ENCODE results near the gene PARVA.

Gene PARVA

DNA sequence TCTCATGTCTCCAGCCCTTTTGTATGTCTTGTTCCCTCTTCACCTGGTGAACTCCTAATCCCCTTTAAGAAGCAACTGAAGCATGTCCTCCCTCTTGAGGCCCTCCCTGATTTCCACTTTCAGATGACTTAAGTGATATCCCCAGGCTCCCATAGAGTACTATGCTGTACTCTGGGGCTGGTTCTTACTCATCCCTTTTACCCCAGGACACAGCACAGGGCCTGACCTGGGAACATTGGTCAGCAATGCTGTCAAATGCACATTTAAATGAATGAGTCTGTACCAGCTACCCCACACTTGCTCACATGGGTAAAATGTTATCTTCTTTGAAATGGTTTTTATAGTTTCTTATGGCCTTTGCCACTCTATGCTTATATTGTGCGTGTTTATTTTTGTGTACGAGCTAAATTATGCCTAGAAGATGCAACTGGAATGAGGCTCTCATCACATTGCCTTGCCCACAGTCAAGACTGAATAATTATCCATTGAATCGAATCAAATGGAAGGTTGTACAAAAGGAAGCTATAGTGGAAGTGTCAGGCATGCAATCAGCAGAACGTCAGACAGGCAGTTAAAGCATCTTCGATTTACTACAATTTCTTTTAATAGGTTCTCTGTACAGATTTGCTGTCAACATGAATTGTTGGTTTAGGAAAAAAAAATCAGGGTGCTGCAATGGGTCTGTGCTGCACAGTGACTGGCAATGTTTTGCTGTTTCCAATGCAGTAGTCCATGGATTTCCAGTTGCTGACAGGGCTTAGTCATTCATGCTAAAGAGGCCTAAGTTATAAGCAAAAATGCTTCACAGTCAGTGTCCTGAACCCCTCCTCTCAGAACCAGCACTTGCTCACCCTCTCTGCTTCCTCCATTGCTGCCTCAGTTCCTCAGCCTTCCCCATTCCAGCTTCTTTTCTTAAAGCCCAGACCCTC, 79.5 kb downstream of the PARVA start:
- no peak for DNase-seq (ENCODE audit: low read depth in 4 of 4, low spot score in 1 of 4)

DNA sequence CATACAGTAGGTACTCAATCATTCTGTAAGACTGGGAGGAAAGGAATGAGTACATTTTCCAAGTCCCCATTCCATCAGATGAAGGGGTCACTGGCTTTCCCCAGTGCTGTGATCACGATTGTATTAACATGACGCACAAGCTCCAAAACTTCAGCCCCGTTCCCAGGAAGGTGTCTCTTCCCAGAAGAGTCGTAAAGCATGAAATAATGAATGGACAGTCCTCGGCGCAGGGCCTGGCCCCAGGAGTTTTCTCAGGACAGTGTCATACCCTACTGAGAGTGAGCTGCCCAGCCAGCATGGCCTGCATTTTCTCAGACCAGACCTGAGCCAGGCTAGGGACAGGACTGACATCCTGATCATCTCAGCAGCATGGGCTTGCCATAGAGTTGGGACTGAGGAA, 80.7 kb downstream of the PARVA start:
- DNase-seq (ENCODE audit: low read depth in 4 of 4, low spot score in 1 of 4), result no peak

GRCh38 chr11:12459374-12459773, 82.0 kb downstream of the PARVA start:
- DNase-seq (ENCODE audit: low read depth in 4 of 4, low spot score in 1 of 4), result no peak

- no peak for DNase-seq (ENCODE audit: low read depth in 4 of 4, low spot score in 1 of 4)
Observed at GRCh38 chr11:12459865-12460444, 82.6 kb downstream of the PARVA start.

DNA sequence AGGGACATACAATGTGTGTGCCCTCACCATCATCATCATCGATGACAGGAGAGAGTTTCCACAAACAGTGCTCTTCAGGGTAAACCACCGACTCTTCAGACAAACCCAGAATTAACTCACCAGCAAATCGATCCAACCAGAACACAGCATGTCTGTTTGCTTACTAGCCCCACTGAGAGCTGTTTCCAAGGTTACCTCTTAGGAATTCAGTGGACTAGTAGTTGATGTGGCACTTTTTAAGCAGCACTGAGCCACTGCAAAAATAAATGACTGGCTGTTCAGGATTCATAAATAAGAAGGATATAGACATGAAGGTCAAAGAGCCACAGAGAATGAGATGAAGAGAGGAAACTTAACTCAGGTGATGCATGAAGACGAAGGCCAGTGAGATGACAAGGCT, 83.1 kb downstream of the PARVA start:
- DNase-seq (ENCODE audit: low read depth in 4 of 4, low spot score in 1 of 4), result no peak

GRCh38 chr11:12461516-12461915, 84.1 kb downstream of the PARVA start:
- DNase-seq (ENCODE audit: low read depth in 4 of 4, low spot score in 1 of 4), result no peak

DNA sequence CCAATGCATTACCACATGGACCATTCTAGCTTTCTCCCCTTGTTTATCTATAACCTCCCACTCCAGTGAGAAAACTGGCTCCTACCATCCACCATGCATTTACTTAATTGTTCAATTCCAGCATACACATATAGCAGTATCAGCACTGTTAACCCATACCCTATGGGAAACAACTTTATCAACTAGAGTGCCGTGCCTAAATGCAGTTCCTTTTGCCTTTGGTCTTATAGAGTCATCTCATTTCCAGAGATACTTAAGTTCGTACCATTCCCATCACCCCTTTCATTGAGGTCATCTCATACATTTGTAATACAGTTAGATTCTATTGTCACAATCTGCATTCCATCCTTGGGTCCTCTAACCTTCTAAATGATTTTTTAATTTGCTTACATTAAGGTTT, 86.9 kb downstream of the PARVA start:
- no peak for DNase-seq (ENCODE audit: low read depth in 4 of 4, low spot score in 1 of 4)

- DNase-seq (ENCODE audit: low read depth in 4 of 4, low spot score in 1 of 4), result no peak
Observed at GRCh38 chr11:12465332-12465731, 88.0 kb downstream of the PARVA start.

GRCh38 chr11:12467610-12468009, 90.2 kb downstream of the PARVA start:
- DNase-seq (ENCODE audit: low read depth in 4 of 4, low spot score in 1 of 4), result no peak

DNA sequence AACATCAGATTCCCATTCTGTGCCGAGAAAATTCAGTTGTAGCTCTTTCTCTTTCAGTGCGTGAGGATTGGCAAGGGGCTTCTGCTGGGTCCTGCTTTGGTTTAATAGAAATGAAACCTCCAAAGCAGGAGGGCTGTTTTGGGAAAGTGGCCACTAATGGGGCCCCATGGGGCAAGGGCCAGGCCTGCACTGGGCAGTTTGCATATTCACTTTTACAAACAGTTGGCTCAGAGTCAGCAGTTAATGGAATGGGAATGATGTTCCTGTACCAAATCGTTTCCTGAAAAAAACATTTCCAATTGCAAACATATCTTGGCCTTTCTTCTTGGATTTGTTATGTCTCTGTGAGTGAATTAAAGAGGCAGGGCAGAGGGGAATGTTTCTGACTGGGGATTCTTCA, 92.1 kb downstream of the PARVA start:
- no peak for DNase-seq (ENCODE audit: low read depth in 4 of 4, low spot score in 1 of 4)

DNA sequence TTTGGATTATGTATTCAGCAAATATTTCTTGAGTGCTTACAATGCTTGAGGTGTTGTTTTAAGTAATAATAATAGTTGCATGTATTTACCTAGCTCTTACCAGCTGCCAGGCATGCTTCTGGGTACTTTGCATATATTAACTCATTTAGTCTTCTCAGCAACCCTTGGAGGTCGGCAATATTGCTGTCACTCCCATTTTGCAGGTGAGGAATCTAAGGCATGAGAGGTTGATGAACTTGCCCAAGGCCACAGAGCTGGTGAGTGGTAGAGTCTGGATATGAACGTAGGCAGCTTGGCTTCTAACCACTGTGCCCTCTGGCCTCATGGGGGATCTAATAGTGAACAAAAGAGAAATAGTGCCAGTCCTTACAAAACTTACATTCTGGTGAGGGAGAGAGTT, 92.9 kb downstream of the PARVA start:
- DNase-seq (ENCODE audit: low read depth in 4 of 4, low spot score in 1 of 4), result no peak

DNA sequence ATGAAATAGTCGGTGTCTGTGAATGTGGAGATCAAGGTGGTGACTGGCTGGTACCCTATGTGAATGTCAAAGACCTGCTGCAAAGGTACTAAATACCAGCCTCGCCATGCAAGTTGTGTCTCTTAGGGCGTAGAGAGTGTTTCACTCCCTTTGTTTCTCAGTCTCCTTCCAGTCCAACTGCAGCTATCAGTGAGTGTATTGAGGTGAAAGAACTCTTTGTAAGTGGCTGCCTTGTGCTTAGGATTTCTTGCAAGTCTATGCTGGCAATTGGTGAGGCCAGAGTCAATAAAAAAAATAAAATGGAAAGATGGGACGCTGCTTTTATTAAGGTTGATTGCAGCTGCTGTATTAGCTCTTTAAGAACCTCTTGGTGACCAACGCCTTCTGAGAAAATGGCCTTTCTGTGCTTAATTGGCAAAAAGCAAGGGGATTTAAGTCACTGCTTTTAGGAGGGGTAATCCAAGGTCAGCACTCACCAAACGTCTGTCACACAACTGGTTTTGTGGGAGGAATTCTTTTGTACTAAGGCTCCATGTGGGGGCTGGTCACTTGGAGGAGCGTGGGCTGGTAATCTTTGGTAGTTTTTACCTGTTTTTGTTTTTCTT, 95.1 kb downstream of the PARVA start:
- no peak for DNase-seq (ENCODE audit: low read depth in 4 of 4, low spot score in 1 of 4)

DNA sequence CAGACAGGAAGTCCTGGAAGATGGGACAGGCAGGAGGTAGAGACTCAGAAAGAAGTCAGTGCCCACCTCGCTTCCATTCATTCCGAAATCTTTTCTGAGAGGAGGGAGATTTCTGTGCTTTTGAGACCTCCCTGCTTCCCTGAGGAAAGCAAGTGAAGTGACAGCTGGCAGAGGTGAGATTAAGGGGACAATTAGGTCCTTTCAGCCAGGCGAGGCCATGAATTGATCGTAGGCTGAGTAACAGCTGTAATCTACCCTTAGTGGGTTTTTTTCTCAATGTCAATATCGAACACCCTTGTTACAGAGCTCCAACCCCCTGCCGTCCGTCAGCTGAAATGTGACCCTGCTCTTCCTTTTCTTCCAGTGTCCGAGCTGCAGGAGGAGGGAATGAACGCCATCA, 96.0 kb downstream of the PARVA start:
- no peak for DNase-seq (ENCODE audit: low read depth in 4 of 4, low spot score in 1 of 4)

DNA sequence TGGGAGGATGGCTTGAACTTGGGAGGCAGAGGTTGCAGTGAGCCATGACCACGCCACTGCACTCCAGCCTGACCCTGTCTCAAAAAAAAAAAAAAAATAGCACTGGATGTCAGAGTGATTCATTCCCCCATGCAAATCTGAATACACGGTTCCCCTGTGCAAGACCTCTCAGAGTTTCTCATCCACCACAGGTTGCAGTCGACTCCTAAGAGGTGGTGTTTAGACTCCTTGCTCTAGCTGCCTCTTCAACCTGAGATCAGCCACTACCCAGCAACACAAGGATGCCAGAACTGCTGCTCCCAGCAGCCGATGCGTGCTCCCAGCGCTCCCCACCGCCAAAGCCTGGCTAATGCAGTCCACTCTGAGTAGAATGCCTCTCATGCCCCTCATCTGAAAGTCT, 97.5 kb downstream of the PARVA start:
- no peak for DNase-seq (ENCODE audit: low read depth in 4 of 4, low spot score in 1 of 4)

GRCh38 chr11:12478743-12479142, 101.4 kb downstream of the PARVA start:
- DNase-seq (ENCODE audit: low read depth in 4 of 4, low spot score in 1 of 4), result no peak

DNA sequence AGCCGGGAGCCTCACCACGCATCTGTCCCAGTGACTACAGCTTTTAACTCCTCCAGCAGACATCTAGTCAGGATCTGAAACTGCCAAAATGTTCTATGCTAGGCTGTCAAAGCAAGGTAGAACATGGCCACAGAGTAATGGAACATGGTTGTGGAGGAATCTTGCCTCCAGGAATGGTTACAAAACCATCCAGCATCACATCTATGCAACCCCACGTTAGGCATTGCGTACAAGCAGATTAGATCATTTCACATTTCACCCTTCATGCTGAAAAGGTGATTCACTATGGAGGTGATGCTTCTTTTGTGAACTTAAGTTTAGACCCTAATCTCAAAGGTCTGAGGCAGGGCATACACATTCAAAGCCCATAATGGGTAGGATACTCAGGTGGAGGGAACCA, 103.0 kb downstream of the PARVA start:
- DNase-seq (ENCODE audit: low read depth in 4 of 4, low spot score in 1 of 4), result no peak

DNA sequence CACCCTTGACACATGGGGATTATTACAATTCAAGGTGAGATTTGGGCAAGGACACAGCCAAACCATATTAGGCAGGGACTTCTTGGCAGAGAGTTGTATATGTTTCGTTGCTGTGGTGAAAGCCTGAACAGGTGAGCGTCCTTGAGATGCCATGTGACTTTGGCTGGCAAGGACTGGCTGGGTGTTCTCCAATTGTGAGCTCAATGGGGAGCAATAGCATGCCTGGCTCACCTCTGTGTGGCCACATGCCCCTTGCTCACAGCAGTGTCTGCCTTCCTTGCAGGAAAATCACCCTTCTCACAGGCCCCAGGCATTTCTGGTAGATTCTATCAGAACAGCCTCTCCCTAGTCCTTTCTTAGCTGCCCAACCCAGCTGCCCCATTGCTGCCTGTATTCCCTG, 105.5 kb downstream of the PARVA start:
- no peak for DNase-seq (ENCODE audit: low read depth in 4 of 4, low spot score in 1 of 4)

GRCh38 chr11:12483604-12484003, 106.2 kb downstream of the PARVA start:
- no peak for DNase-seq (ENCODE audit: low read depth in 4 of 4, low spot score in 1 of 4)

DNA sequence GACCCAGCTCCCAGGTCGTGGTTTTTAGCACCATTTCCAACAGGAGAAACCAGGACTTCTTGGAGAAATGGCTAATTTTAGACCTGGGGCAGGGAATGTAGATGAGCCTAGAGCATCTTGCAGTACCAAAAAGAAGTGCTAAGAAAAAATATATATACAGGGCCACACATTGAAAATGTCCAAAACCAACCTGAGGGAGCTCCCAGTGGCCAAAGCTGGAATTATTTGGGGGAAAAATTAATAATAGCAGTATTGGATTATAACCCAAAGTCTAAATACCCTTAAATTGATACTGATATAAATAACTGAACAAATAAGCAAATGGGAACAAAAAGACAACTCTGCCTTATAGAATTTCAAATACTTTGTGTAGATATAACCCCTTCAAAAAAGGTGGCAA, 108.0 kb downstream of the PARVA start:
- DNase-seq (ENCODE audit: low read depth in 4 of 4, low spot score in 1 of 4), result no peak

- DNase-seq (ENCODE audit: low read depth in 4 of 4, low spot score in 1 of 4), result no peak
Observed at GRCh38 chr11:12489246-12489772, 111.9 kb downstream of the PARVA start.

DNA sequence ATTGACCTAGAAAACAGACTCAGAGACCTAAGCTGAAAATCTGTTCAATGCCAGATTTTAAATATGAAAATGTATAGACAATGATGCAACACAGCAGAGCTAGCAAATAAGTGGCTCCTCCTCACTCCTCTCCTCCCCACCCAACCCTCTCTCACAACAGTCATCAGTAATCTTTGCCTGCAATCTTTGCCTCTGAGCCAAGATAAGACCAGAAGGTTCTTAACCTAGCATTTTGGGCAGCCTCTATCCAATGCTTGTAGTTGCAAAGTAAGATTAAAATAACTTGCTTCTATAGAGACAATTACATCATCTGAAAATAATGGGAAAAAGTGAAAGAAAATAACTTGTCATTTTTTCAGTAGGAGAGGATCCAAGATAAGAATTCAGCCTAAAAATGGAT, 117.3 kb downstream of the PARVA start:
- DNase-seq (ENCODE audit: low read depth in 4 of 4, low spot score in 1 of 4), result no peak

Measured in stimulated activated CD4-positive, alpha-beta T cell treated with anti-CD3 and anti-CD28 coated beads, Interleukin-1b, Interleukin-23, amount 100 ng/mL, for 24 hours (primary cell).